Fibroblast of lung (primary cell): Measurements from ENCODE around the gene PACRG.

ENCODE experiments used
- CTCF ChIP-seq, 2 donors: IDR thresholded peaks in 1 of 2; conservative IDR thresholded peaks in 1 of 2; 1 replicate in 1 of 2; 2 replicates in 1 of 2; pipeline ENCODE4 v1.5.1; 2011 to 2012; ENCODE audit warnings: low read length in 2 of 2, control low read depth in 1 of 2, inconsistent platforms in 1 of 2, low read depth in 1 of 2, mild to moderate bottlenecking in 1 of 2
- EZH2 ChIP-seq: IDR thresholded peaks from 2 replicates; pipeline ENCODE4 v1.5.1; 2012; ENCODE audit warnings: low read length, control low read depth, mild to moderate bottlenecking; ENCODE audit errors: missing control alignments

- TF ChIP-seq CTCF (conservative IDR thresholded peaks at IDR 0.05 in 1 of 2, IDR thresholded peaks at IDR 0.05 in 1 of 2; ENCODE audit: low read depth in 1 of 2, low read length in 2 of 2) (no peak), EZH2 (no peak)
Measured at GRCh38 chr6:163356324-163356723, 628.5 kb downstream of the PACRG start.
